Stimulated activated CD4-positive, alpha-beta T cell treated with anti-CD3 and anti-CD28 coated beads, Interleukin-12 subunit alpha, Interleukin-12 subunit beta, amount 100 ng/mL, for 48 hours (primary cell): Measurements from ENCODE around the gene TMEM128.
"Not testable (repeated sequence)": the region's sequence is repeated elsewhere in the genome, so short reads cannot be mapped to it uniquely, and the experiment has no call there.

Source experiments
- DNase-seq, 3 donors: peaks; one replicate each; pipeline ENCODE4 v3.0.0-alpha.2; 2020; ENCODE audit warnings: low read depth in 2 of 3, low spot score in 1 of 3

Gene TMEM128

GRCh38 chr4:4195354-4195753 is 52.7 kb downstream of the TMEM128 start:
- no peak for DNase-seq

GRCh38 chr4:4188557-4188956 is 59.5 kb downstream of the TMEM128 start:
- not testable (repeated sequence) for DNase-seq
